Ureter (tissue), 1 donor: ENCODE data around the gene CCDC88C. TPM values are rescaled to one million over a fixed set of nuclear protein-coding genes. Genes with fewer than 3 reads are reported as not detected.

Experiments
- DNase-seq: peaks from one replicate; pipeline ENCODE4 v3.0.0-alpha.2; 2020; ENCODE audit warnings: low spot score
- total RNA-seq: library from RNA; stranded (reverse); gene quantifications from one replicate; pipeline ENCODE4 v1.2.4, GENCODE V29; 2023
- donor health status: DM: yes; HTN: yes; CAD: no.

CCDC88C gene
- total RNA-seq, 1 donor from 2014 or later = 49.0 TPM

- no peak for DNase-seq
Measured at GRCh38 chr14:91289464-91289863, 128.2 kb downstream of the CCDC88C start.

- no peak for DNase-seq
Measured at GRCh38 chr14:91288876-91289275, 128.7 kb downstream of the CCDC88C start.

DNA sequence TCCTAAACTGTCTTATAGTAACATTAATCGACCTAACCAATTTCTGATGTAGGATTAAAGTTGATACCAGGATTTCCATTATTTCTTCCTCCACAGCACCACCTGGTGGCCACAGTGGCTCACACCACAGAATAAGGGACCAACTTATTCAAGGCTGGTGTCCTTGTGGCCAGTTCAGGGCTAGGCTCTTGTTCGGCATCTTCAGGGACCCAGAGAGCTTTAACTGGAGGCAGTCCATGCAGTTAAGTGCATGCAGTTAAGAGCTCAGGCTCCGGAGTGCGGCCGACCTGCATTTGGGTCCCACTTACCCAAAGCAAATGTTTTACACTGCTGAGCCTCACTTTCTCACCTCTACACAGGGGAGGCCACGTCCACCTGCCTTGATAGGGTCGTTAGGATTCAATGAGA lies 131.1 kb downstream of the CCDC88C start:
- peak; percentile 79 for DNase-seq

DNA sequence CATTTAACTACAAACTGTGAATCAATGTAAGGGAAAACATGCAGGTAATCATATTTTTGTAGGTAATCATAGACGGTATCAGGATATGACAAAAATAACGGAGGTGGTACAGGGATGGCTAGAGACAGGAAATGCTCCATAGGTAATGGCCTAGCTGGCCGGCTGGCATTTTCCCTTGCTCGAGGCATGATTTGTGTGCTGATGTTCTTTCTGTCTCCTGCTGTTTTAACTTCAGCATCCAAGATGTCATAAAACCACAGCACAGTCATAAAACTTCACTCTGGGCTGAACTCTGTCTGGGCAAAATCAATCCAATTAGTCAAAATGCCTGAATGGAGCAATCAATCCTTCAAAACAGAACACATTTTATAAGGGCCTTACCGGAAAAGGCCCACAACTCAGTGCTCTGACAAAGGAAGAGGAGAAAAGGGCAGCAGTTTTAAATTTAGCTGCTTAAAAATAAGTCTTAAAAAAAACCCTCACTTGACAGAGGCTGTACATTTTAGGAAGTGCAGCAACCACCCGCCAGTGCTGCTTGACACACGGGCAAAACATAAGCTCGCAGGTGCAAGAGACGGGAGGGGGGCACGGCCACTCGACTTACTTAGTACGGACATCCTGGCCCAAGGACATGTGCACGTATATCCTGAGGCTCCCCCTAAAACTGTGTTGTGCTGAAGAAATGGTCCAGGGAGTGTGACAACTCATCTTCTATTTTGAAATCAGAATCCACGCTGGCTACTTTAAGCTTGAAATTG lies 132.7 kb downstream of the CCDC88C start:
- no peak for DNase-seq

DNA sequence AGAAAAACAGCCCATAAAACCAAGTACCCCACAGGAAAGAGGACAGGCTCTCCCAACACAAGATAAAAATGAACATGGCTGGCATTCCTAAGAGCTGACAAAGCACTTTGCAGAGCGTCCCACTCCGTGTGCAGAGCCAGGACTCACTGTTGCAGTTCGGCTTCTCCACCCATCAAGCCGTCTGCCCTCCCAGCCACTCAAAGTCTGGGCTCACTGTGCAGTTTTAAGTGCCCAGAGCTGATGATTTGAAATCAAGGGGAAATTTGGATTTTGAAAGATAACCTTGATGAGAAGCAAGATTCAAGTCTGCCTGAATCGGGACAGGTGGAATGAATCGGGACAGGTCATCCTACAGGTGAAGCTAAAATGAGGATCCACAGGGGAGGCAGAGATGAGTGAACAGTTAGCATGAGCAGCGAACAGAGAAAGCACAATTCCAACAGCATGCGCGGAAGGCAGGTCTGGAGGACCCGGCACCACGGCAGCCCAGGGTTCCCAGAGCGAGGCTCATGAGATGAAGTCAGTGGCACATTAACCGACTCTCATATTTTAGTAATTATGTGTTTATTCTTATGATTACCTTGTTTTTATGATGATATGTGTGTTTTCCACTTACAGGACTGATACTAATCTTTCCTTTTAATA lies 133.4 kb downstream of the CCDC88C start:
- DNase-seq = no peak

GRCh38 chr14:91283666-91284065 lies 134.0 kb downstream of the CCDC88C start:
- no peak for DNase-seq

GRCh38 chr14:91282954-91283645 lies 134.5 kb downstream of the CCDC88C start:
- no peak for DNase-seq

GRCh38 chr14:91281346-91281745 lies 136.3 kb downstream of the CCDC88C start:
- DNase-seq = no peak

DNA sequence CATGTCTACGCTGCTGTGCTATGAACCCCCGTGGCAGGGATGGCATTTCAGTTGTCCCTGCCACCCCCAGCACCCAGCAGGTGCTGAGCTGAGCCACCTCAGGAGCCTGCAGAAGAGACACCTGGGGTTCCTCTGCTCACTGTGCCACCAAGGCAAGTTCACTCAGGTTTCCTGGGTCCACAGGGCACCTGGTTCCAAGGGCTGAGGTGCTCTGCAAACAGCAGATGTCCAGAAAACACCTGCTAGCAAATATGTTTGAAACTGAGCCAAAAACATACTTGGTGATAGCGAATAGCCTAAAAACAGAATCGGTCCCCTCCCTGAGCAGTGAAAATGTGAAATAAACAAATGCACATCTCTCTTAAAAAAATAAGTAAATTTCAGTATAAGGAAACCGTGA lies 137.5 kb downstream of the CCDC88C start:
- DNase-seq = no peak

DNA sequence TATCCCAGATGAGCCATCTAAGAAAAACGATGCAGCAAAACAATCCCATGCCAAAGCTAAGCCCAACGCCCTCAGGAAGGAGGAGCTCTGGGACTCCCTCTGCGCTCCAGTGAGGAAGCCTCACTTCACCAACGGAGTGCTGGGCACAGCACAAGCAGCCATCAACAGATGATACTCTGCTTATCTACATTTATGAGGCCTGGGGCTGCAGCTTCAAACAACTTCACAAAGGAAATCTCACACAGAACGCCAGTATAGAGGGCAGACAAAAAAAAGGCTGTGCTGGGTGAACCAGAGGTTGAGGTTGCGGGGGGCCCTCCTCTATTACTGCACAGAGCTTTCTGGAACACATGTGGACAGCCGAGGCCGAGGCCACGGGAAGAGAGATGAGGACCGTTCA lies 138.3 kb downstream of the CCDC88C start:
- no peak for DNase-seq

- no peak for DNase-seq
Measured at GRCh38 chr14:91278383-91278715, 139.3 kb downstream of the CCDC88C start.

GRCh38 chr14:91277546-91278382 lies 139.9 kb downstream of the CCDC88C start:
- no peak for DNase-seq

GRCh38 chr14:91274796-91275195 lies 142.8 kb downstream of the CCDC88C start:
- DNase-seq = no peak

DNA sequence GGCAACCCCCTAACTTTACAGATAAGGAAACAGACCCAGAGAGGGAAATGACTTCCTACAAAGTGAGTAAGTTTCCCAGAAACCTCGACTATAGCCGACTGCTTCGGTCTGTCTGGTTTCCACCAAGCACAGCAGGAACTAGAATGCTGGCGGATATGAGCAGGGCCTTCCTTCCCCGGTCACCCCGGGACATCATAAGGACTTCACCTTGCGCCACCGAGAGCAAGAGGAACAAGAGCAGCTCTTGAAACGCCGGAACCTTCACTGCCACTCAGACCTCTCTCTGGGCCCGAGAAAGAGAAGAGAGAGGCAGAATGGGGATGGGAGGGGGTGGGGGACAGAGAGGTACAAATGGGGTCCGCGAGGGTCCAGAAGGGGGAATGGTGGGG lies 143.7 kb downstream of the CCDC88C start:
- no peak for DNase-seq

- DNase-seq = no peak
Measured at GRCh38 chr14:91273273-91273884, 144.2 kb downstream of the CCDC88C start.

DNA sequence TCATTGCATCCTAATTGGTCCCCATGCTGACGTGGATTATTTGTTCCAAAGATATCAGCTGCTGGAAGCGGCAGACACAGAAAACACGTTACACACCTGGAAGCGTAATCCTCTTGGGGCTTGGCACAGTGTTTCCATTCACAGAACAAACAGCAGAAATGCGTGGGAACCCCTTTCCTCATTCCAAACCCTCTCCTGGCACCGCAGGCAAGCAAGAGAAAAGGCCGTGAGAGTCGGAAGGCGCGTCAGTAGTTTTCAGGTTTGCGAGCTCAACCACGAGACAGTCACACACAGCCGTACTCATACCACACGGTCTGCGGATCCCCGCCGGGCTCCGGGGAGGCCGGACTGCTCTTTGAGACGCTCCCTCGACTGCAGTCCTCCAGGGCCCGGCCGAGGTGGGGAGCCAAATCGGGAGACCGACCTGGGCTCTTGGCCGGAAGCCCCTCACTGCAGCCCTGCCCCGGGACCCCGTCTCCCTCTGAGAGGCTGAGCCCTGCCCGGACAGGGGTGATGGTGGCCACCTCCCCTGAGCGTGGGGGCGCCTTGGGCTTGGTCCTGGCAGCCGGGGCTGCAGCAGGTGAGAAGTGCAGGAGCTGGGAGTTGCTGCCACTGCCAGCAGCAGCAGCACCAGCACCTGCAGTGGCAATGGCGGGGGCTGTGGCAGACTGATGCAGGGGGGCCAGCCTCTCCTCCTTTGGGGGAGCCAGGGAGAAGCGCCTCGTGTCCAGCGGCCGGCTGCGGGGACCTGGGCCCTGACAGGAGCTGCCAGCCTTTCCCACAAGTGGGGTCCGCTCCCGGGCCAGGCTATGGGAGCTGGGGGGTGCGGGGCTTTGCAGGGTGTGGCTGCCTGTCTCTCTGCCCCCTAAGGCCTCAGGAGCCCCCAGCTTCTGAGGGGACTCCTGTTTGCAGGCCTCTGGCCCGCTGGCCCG lies 145.0 kb downstream of the CCDC88C start:
- no peak for DNase-seq

DNA sequence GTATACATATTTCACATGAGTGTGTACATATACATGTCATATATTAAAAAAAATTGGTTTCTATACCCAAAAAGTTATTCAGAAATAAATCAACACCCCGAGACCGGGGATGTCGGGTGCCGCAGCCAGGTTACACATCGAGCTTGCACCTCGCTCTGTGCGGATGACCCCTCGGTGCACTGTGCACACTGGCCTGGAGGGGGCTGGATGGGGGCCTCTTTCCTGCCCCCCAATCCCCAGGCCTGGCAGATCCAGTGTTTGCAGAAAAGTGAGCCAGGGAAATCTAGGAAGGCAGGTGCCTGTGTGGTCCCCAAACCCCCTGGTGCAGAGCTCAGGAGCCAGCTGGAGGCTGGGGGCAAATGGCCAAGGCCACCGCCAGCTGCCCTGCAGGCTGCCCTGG lies 146.0 kb downstream of the CCDC88C start:
- DNase-seq = no peak

- DNase-seq = no peak
Measured at GRCh38 chr14:91270619-91271018, 147.0 kb downstream of the CCDC88C start.

GRCh38 chr14:91270188-91270587 lies 147.4 kb downstream of the CCDC88C start:
- no peak for DNase-seq
